Measurements from ENCODE around the gene CARNS1.
"Not testable (repeated sequence)": the region's sequence is repeated elsewhere in the genome, so short reads cannot be mapped to it uniquely, and the experiment has no call there.

Gene CARNS1

DNA sequence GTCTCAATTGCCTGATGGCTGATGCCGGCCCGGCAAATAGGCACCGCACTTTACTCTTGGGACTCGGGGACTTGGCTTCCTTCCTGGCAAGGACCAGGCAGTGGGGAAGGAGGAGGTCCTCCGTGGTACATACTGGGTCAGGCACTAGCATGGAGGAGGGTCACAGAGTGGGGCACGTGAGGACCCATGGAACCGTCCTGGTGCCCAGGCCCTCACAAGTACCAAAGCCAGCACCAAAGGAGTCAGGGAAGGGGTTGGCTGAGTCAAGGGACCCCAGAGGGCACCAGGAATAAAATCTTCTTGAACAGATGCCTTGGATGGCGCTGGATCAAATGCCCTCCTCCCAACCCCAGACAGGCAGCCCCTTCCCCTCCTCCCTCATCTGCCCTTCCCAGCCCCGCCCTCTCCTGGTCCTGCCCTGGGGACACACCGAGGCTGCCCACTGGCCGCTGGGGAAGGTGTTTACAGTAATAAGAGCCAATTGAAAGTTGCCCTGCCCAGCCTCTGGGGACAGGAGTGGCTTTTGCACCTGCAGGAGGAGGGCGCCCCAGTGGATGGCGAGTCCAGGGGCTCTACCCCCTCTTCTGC is 5.6 kb upstream of the CARNS1 start:
- DNase-seq (ENCODE audit: low spot score) = no peak

DNA sequence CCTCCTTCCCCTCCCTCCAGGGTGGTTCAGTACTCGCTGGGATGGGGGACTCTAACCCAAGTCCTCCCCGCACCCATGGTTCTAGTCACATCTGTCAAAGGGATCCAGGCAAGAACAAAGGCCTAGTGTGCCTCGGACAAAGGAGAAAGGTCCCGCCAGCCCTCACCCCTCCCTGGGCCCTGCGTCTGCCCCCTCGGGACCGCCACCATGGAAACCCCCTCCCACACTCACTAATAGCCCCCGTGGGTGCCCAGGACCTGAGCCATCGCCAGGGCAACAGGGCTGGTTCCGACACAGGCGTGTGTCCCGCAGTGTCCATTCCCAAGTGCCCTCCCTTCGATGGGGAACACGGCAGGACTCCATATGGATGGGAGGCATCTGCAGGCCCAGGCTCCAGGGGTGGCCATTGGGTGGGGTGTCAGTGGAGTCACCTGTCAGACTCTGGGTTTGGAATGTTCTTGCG is 5.1 kb upstream of the CARNS1 start:
- DNase-seq (ENCODE audit: low spot score) = no peak

DNA sequence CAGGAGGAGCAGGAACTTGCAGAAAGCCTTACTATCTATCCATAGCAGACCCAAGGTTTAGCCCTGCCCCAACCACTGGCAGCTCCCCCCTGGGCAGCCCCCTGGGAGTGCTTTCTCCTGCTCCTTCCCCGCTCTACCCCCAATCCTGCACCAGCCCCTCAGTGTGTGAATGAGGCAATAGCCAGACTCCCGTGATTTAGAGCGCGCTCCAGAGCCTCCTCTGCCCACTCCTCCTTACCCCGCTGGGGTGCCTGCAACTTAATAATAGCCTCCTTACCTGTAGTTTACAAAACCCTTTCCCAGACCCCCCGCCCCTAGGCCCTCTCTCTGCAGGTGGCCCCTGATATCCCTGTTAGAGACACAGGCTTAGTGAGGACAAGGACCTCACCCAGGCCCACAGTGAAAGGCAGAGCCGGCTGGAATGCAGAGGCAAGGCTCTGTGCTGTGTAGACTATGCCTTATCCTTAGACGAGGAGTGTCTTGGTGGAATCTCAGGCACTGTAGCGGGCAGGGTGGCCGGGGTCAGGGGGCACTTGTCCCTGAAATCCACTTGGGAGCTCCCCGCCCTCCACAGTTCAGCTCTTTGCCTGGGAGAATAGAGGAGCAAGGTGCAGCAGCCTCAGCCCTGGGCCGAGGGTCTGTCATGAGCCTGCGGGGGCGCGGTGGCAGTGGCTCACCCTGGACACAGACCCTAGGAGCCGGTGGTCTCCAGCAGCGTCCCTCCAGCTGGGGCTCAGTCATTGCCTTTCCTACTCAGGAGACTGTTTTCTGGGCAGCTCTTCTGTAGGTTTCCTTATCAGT is 4.3 kb upstream of the CARNS1 start:
- no peak for DNase-seq (ENCODE audit: low spot score)

DNA sequence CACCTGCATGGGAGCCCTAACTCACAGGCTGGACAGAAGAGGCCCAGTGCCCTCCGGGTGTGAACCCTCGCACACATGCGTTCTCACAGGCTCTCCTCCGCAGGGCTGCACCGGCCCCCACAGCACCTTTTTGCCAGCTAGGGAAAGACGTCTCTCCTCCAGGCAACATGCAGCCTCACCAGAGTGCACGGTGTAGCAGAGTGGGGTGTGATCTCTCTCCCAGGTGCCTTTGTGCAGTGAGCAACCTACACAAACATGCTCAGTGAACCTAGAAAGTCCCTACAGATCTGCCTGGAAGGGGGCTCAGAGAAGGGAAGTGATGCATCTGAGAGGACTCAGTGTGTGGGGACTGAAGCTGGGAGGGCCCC is 3.7 kb upstream of the CARNS1 start:
- no peak for DNase-seq (ENCODE audit: low spot score)

DNA sequence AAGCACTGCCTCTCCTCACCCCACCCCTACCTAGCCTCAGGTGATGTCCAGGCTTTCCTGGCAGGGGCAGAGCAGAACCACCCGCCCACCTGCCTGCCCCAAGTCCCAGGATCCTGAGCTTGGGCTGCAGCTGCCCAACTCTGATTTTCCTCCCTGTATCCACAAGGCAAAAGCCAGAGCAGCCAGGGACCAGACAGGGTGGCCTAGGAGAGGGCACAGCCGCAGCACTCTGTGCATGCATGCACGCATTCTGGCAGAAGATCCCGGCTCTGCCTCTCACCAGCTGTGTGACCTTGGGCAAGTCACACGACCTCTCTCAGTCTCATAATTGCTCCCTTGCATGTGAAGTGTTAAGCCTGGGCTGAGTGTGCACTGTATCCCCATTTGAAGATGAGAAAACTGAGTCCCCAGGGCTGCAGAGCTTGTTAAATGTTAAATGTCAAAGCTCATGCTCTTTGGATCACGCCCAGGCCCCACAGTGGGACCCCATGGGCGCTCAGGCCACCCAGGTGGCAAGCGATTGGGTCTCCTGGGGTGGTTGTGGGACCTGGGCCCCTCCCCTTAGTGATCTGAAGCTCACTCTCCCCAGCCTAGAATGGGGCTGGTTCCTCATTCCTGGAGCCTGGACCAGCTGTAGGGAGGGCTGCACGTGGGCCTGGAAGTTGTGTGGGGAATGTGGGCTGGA is 2.8 kb upstream of the CARNS1 start:
- DNase-seq (ENCODE audit: low spot score) = no peak

DNA sequence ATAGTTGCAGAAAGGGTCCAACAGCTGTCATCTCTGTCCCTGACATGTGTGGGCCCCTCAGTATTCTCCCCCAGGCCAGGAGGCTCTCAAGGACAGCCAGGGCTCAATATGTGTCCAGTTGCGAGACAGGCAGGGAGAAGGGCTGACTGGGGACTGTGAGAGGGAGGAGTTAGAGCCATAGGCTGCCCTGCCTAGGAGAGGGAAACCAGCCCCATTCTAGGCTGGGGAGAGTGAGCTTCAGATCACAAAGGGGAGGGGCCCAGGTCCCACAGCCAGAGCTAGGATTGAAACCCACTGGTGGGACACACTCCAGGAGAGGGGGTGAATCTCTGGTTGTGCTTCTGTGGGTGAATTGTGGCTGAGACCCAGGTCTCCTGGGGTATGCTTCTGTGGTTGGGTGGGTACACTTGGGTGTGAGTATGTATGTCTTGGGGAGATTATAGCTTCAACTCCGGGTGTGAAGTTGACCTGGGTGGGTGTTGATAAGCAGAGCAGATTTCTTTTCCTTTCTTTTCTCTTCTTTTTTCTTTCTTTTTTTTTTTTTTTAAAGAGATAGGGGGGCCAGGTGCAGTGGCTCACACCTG is 2.1 kb upstream of the CARNS1 start:
- no peak for DNase-seq (ENCODE audit: low spot score)

DNA sequence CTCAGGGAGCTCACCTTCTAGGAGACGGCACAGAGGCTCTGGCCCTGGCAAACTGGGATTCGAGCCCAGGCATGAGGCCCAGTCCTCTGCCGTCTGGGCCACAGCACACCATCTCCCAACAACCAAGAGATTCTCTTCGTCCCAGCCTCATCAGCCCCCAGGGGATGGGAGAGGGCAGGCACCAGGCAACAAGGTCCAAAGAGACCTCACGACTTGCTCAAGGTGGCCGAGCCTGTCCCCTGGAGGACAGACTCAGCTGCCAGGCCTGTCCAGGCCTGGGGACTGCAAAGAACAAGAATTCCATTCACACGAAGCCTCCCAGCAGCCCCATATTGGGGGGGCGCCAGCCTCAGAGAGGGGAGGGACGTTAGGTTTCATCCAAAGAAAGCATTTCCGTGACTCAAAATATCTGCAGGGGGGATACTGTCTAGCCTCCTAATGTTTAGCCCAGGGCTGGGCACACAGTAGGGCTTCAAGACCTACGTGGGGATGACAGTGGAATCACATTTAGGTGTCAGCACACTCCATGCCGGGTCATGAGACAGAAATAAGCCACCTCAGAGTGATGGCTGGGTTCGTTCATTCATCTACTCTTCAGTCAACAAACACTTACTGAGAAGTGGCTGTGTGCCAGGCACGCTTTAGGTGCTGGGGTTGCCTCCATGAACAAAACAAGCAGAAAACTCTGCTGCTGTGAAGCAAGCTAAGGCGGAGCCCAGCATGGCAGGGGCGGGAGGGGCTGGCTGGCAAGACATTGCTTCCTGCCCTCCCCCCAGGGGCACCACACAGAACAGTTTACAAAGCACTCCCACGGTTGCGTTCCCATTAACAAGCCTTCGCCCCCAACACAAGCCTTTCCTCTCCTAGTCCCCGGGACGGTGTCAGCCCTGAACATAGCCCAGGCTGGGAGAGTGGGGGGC is 1.2 kb downstream of the CARNS1 start:
- peak; percentile 87 for DNase-seq (ENCODE audit: low spot score)

DNA sequence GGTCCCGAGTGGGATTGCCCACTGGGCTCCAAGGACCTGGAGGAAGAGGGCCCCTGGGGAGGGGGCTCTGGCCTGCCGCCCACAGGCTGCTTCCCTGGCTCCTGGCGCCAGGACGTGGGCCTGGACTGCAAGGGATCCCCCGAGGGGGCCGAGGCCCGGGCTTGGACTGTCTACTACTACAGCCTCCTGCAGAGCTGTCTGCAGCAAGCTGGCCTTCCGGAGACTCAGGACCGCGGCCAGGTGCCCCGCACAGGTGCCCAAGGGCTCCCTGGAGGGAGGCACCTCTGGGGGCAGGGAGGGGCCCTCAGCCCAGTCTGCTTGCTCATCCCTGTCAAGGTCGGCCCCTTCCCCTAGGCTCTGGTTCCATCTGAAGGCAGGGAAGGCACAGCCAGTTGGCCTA is 1.9 kb downstream of the CARNS1 start:
- no peak for DNase-seq (ENCODE audit: low spot score)

DNA sequence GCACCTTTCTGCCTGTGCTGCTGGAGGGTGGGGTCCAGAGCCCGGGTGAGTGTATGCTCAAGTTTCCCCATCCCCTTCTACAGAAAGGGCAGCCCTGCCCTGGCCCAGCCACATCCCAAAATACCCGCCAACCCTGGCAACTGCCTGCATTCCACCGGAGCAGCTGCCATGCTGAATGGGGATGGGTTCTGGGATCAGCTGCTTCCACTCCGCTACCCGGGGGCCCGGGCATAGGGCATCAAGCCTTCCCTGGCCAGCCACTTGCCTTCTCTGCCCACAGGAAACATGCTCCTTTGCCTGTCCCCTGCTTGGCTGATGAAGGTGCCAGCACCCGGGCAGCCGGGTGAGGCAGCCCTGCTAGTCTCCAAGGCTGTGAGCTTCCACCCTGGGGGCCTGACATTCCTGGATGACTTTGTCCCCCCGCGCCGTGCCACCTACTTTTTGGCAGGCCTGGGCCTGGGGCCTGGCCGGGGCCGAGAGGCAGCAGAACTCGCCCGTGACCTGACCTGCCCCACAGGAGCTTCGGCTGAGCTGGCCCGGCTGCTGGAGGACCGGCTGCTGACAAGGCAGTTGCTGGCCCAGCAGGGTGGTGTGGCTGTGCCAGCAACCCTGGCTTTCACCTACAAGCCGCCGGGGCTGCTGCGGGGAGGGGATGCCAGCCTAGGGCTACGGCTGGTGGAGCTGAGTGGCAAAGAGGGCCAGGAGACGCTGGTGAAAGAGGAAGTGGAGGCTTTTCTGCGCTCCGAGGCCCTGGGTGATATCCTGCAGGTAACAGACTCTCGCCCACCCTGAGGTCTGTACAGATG is 3.2 kb downstream of the CARNS1 start:
- no peak for DNase-seq (ENCODE audit: low spot score)

DNA sequence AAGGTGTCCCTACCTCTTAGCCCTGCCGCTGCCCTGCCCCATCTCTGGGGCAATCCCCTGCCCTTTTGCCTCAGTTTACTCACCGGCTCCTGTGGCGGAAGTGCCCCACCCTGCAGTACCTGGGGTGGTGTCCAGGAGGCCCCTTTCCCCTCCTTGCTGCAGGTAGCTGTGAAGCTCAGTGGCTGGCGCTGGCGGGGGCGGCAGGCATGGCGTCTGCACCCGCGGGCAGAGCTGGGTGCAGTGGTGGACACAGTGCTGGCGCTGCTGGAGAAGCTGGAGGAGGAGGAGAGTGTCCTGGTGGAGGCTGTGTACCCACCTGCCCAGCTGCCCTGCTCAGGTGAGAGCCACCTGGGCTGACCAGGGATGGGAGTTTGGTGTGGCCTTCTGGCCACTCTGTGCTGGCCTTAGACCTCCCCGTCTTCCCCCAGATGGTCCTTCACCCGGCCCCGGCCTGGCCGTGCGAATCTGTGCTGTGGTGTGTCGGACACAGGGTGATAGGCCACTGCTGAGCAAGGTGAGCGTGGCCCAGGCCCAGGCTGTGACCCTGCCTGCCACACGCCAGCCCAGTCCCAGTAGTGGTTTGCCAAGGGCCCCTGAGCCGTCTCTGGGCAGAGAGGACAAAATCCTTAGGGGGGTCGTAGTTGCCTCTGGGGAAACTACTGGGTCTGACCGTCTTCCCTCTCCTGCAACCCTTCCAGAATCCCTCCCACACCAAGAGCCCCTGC is 4.0 kb downstream of the CARNS1 start:
- no peak for DNase-seq (ENCODE audit: low spot score)

DNA sequence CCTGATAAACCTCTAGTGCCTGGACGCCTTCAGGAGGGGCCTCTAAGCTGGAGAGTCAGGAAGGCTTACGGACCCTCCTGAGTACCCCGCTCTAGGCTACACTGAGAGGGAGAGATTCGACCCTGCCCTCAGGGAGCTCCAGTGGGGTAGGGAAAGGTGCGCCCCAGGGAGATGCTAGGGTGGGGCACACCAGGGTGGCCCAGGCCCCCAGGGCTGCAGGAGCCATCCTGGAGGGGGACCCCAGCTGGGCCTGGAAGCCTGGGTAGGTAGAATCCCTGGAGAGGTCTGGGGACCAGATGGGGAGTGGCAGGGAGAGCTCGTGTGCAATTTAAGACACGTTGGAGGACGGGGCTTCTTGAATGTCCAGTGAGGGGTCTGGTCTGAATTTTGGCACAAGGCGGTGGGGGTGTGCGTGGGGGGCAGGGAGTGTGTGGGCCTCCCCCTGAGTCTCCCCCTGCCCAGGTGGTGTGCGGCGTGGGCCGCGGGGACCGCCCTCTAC is 4.7 kb downstream of the CARNS1 start:
- DNase-seq (ENCODE audit: low spot score) = no peak

DNA sequence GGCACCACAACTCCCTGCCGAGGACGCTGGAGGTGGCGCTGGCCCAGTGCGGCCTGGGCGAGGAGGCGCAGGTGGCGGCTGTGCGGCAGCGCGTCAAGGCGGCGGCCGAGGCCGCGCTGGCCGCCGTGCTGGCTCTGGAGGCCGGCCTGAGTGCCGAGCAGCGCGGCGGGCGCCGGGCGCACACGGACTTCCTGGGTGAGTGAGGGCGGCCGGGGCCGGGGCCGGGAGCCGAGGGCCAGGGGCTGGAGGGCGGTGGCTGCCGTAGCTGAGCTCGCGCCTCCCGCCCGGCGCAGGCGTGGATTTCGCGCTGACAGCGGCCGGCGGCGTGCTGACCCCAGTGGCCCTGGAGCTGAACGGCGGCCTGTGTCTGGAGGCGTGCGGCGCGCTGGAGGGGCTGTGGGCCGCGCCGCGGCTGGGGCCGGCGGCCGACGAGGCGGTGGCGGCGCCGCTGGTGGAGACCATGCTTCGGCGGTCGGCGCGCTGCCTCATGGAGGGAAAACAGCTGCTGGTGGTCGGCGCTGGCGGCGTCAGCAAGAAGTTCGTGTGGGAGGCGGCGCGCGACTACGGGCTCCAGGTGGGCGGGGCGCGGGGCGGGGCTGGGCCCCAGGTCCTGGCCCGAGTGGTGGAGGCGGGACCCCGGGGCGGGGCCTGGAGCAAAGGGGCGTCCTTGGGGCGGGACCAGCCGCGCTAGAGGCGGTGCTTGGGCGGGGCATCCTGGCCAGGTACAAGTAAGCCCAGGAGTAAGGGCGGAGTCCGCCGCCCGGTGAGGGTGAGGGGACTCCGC is 5.4 kb downstream of the CARNS1 start:
- DNase-seq (ENCODE audit: low spot score) = peak; percentile 98

DNA sequence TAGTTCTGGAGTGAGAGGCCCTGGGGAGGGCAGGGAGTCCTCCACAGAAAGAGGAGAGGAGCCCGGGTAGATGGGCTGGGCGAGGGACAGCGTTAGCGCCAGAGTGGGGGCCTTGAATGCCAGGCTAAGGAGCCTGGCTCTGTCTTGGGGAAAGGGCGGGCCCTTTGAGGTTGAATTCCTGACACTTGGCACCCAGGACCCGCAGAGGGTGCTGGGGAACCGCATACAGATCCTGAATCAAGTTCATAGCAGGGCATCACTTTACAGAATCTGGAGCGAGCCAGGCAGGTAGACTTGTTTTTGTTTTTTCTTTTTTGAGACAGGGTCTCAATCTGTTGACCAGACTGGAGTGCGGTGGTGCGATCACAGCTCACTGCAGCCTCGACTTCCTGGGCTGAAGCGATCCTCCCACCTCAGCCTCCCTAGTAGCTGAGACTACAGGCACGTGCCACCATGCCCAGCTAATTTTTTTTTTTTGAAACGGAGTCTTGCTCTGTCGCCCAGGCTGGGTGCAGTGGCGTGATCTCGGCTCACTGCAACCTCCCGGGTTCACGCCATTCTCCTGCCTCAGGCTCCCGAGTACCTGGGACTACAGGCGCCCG is 6.1 kb downstream of the CARNS1 start:
- no peak for DNase-seq (ENCODE audit: low spot score)

DNA sequence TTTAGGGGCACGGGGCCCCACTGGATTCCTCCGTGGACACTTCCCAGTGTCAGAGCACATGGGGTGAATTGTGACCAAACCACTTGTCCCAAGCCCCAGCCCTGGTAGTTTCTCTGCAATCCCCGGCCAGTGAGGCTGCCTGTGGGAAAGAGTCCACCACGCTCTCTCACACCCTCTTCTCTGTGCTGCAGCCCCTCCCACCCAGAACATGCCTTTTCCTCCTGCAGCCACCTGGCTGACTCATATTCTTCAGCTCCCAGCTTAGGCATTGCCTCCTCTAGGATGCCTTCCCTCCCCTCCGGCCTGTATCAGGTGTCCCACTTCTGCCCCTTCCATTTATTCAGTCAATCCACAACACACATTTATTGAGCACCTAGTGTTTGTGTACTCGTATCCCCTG is 7.4 kb downstream of the CARNS1 start:
- DNase-seq (ENCODE audit: low spot score) = no peak

DNA sequence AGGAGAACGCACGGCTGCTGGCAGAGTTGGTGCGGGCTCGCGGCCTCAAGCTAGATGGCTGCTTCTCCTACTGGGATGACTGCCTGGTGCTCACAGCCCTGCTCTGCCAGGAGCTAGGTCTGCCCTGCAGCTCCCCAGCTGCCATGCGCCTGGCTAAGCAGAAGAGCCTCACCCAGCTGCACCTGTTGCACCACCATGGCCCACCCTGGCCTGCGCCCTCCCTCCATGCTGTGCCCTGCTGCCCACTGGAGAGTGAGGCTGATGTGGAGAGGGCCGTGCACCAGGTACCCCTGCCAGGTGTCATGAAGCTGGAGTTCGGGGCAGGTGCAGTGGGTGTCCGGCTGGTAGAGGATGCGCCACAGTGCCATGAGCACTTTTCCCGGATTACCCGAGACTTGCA is 8.0 kb downstream of the CARNS1 start:
- DNase-seq (ENCODE audit: low spot score) = no peak

DNA sequence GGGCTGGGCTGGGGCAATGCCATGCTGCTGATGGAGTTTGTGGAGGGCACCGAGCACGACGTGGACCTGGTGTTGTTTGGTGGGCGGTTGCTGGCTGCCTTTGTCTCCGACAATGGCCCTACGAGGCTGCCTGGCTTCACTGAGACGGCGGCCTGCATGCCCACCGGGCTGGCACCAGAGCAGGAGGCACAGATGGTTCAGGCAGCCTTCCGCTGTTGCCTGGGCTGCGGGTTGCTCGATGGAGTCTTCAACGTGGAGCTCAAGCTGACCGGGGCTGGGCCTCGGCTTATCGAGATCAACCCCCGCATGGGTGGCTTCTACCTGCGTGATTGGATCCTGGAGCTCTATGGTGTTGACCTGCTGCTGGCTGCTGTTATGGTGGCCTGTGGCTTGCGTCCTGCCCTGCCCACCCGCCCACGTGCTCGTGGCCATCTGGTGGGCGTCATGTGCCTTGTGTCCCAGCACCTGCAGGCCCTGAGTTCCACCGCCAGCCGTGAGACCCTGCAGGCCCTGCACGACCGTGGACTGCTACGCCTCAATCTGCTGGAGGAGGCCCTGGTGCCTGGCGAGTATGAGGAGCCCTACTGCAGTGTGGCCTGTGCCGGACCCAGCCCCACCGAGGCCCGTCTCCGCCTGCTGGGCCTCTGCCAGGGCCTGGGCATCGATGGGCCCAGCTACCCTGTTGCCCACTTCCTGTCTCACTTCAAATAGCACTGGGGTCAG is 8.6 kb downstream of the CARNS1 start:
- DNase-seq (ENCODE audit: low spot score) = no peak

DNA sequence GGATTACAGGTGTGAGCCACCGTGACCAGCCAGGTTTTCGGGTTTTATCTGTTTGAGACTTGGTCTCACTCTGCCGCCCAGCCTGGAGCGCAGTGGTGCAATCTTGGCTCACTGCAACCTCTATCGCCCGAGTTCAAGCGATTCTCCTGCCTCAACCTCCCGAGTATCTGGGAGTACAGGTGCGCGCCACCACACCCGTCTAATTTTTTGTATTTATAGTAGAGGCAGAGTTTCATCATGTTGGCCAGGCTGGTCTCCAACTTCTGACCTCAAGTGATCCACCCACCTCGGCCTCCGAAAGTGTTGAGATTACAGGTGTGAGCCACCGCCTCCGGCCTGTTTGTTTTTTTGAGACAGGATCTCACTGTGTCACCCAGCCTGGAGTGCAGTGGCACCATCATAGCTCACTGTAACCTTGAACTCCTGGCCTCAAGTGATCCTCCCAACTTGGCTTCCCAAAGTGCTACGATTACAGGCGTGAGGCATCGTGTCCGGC is 11.9 kb downstream of the CARNS1 start:
- DNase-seq (ENCODE audit: low spot score) = not testable (repeated sequence)

Data from CD4-positive, alpha-beta T cell treated with Interleukin-15 for 4 hours (primary cell).